DOHH2 (cell line): Measurements from ENCODE around the gene FAM135A.

ENCODE experiments used
- H3F3A ChIP-seq: fragments of 200-600 bp; sonication (generic), shearing (Covaris generic); 2 replicates; pipeline ENCODE4 v1.6.0; 2016; ENCODE audit warnings: antibody characterized with exemption, mild to moderate bottlenecking; ENCODE audit not compliant: control insufficient read depth, insufficient read depth
- H3K27ac ChIP-seq: fragments of 200-600 bp; sonication (generic); 2 replicates; pipeline ENCODE4 v1.5.1; 2014; ENCODE audit warnings: low read depth, mild to moderate bottlenecking, low read length, moderate library complexity
- H3K27me3 ChIP-seq: fragments of 200-600 bp; sonication (generic); 2 replicates; pipeline ENCODE4 v1.6.1; 2014; ENCODE audit warnings: mild to moderate bottlenecking, low read length, mixed read lengths; ENCODE audit not compliant: control insufficient read depth
- H3K36me3 ChIP-seq: fragments of 200-600 bp; sonication (generic); 2 replicates; pipeline ENCODE4 v1.6.1; 2014; ENCODE audit warnings: mild to moderate bottlenecking, low read length, moderate library complexity, mixed read lengths; ENCODE audit not compliant: control insufficient read depth
- H3K4me1 ChIP-seq: fragments of 200-600 bp; sonication (generic); 2 replicates; pipeline ENCODE4 v1.6.1; 2014; ENCODE audit warnings: mild to moderate bottlenecking, low read length, mixed read lengths; ENCODE audit not compliant: control insufficient read depth
- H3K4me2 ChIP-seq: fragments of 200-600 bp; sonication (generic); 2 replicates; pipeline ENCODE4 v1.6.0; 2014; ENCODE audit warnings: mild to moderate bottlenecking, low read length, moderate library complexity
- H3K4me3 ChIP-seq: fragments of 200-600 bp; sonication (generic); 2 replicates; pipeline ENCODE4 v1.5.1; 2014; ENCODE audit warnings: mild to moderate bottlenecking, low read length, mixed read lengths
- H3K79me2 ChIP-seq: fragments of 200-600 bp; sonication (generic); 2 replicates; pipeline ENCODE4 v1.6.1; 2014; ENCODE audit warnings: mild to moderate bottlenecking, low read length, mixed read lengths; ENCODE audit not compliant: control insufficient read depth
- H3K9me2 ChIP-seq: fragments of 200-600 bp; sonication (generic); replicated peaks from 2 replicates; pipeline ENCODE4 v1.6.1; 2014; ENCODE audit warnings: mild to moderate bottlenecking, low read length, mixed read lengths; ENCODE audit not compliant: control insufficient read depth
- H3K9me3 ChIP-seq: fragments of 200-600 bp; sonication (generic); 2 replicates; pipeline ENCODE4 v1.6.1; 2014; ENCODE audit warnings: antibody characterized with exemption, low read length, mixed read lengths; ENCODE audit not compliant: control insufficient read depth, insufficient read depth
- H4K20me1 ChIP-seq: fragments of 200-600 bp; sonication (generic); 2 replicates; pipeline ENCODE4 v1.6.0; 2014; ENCODE audit warnings: low read depth, mild to moderate bottlenecking, antibody characterized with exemption, low read length, moderate library complexity; ENCODE audit not compliant: control insufficient read depth, insufficient read depth
- CTCF ChIP-seq: fragments of 200-600 bp; sonication (generic); IDR thresholded peaks from one replicate; pipeline ENCODE4 v1.5.1; 2014; ENCODE audit warnings: antibody characterized with exemption, mild to moderate bottlenecking, low read depth, low read length; ENCODE audit not compliant: poor library complexity, severe bottlenecking
- EZH2phosphoT487 ChIP-seq: fragments of 200-600 bp; sonication (generic); IDR thresholded peaks from 2 replicates; pipeline ENCODE4 v1.6.1; 2017; ENCODE audit warnings: borderline replicate concordance, mild to moderate bottlenecking, antibody characterized with exemption, low read length, moderate library complexity, mixed read lengths

FAM135A gene

GRCh38 chr6:70586114-70586513 lies 172.8 kb downstream of the FAM135A start:
- Histone ChIP-seq H3K27ac (no peak overlapping the region), H3K4me2 (no peak overlapping the region), H3K79me2 (no peaks in the 10 kb centered on the region), H3K4me1 (no peaks in the 10 kb centered on the region), H3K4me3 (no peak overlapping the region), H3K9me2 (no peaks in the 10 kb centered on the region), H3K36me3 (peaks cover 17% of the 10 kb centered on the region), H3K27me3 (no peaks in the 10 kb centered on the region), H3K9me3 (no peaks in the 10 kb centered on the region), H4K20me1 (no peaks in the 10 kb centered on the region), H3F3A (no peaks in the 10 kb centered on the region)
- TF ChIP-seq EZH2phosphoT487: no peak
- TF ChIP-seq CTCF: no peak

GRCh38 chr6:70590400-70590799 lies 177.1 kb downstream of the FAM135A start:
- Histone ChIP-seq H4K20me1 (no peaks in the 10 kb centered on the region), H3K79me2 (no peaks in the 10 kb centered on the region), H3K9me3 (no peaks in the 10 kb centered on the region), H3F3A (no peaks in the 10 kb centered on the region), H3K27ac (no peak overlapping the region), H3K4me1 (no peaks in the 10 kb centered on the region), H3K4me2 (no peak overlapping the region), H3K27me3 (no peaks in the 10 kb centered on the region), H3K4me3 (no peak overlapping the region), H3K9me2 (no peaks in the 10 kb centered on the region), H3K36me3 (peaks cover 5% of the 10 kb centered on the region; the same call in 1 of the 2 replicates)
- TF ChIP-seq EZH2phosphoT487 (no peak), CTCF (no peak)

GRCh38 chr6:70592391-70593117 lies 179.2 kb downstream of the FAM135A start:
- H3K79me2 ChIP-seq: no peaks in the 10 kb centered on the region
- H3K27ac ChIP-seq: no peak overlapping the region
- TF ChIP-seq EZH2phosphoT487 (no peak), CTCF (no peak)
- H3K4me3 ChIP-seq: no peak overlapping the region
- no peaks in the 10 kb centered on the region for H3K4me1 ChIP-seq
- H3F3A ChIP-seq: no peaks in the 10 kb centered on the region
- no peaks in the 10 kb centered on the region for H3K9me2 ChIP-seq
- H3K4me2 ChIP-seq: no peak overlapping the region
- H3K9me3 ChIP-seq: no peaks in the 10 kb centered on the region
- no peaks in the 10 kb centered on the region for H3K36me3 ChIP-seq
- no peaks in the 10 kb centered on the region for H3K27me3 ChIP-seq
- H4K20me1 ChIP-seq: no peaks in the 10 kb centered on the region
